ENCODE measurements around the gene SULT2B1. TPM values are rescaled to one million over a fixed set of nuclear protein-coding genes. Genes with fewer than 3 reads are reported as not detected.

Gene SULT2B1
- total and polyA plus RNA-seq, 4 donors, result 0.39 to 0.90 (median 0.48) TPM; not detected in 1

DNA sequence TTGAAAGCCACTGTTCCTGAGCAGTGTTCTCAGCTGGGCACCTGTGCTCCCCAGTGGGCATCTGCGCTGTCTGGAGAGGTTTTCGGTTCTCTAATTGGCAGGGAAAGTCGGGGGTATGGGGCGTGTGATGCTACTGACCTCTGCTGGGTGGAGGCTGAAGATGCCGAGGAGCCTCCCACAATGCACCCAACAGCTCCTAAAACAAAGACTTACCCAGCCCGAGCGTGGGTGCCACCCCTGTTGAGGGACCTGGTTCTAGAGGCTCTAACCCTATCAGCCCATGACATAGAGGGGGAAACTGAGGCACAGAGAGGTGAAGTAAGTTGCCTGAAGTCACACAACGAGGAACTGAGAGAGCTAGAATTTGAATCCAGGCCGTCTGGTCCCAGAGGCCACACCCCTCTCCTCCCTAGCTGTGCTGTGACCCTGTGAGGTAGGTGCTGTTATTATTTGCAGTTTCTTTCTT lies 56.9 kb downstream of the SULT2B1 start:
- peaks cover 14% of the 10 kb centered on the region for H3K4me1 ChIP-seq (ENCODE audit: control insufficient read depth, insufficient read depth, low read length)
- no peaks in the 10 kb centered on the region for H3K27me3 ChIP-seq (ENCODE audit: control insufficient read depth, insufficient read depth, low read length)
- peak in 2 of 6 donors; percentile 71 to 75 for DNase-seq (ENCODE audit: low read depth in 4 of 6, low spot score in 6 of 6)
- no CpG with 5 or more reads among the region's 9 CpGs for WGBS (ENCODE audit: insufficient coverage)
- no peak overlapping the region for H3K4me3 ChIP-seq (ENCODE audit: low read depth, low read length)
- peaks cover 31% of the 10 kb centered on the region for H3K36me3 ChIP-seq (ENCODE audit: control insufficient read depth, insufficient read depth, low read length)
- no peak overlapping the region for H3K27ac ChIP-seq (ENCODE audit: low read depth, low read length)
- no peaks in the 10 kb centered on the region for H3K9me3 ChIP-seq (ENCODE audit: control insufficient read depth, insufficient read depth, low read length)

DNA sequence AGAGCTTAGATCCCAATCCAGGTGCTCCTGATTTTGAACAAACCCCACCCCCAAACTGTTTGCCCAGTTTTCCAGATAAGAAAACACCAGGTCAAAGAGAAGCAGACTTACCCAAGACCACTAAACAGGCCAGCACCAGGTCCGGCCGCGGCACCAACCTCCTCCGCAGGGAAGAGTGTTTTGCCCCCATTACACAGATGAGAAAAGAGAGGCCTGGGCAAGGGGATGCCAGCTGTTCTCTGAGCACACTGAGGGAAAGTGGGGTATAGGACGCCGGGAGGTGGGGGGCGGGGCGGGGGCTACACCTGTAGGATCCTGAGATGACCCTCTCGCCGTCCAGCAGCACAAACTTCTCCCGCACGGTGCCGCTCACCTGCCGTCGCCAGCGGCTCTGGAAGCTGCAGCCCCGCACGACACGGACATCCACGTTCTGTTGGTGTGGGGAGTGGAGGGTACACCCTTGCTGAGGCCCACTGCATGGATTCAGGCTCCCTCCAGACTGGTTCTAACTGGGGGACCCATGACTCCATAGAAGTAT lies 57.7 kb downstream of the SULT2B1 start:
- Histone ChIP-seq H3K27ac (ENCODE audit: low read depth, low read length) (no peak overlapping the region), H3K4me3 (ENCODE audit: low read depth, low read length) (no peak overlapping the region), H3K36me3 (ENCODE audit: control insufficient read depth, insufficient read depth, low read length) (peaks cover 39% of the 10 kb centered on the region), H3K27me3 (ENCODE audit: control insufficient read depth, insufficient read depth, low read length) (no peaks in the 10 kb centered on the region), H3K4me1 (ENCODE audit: control insufficient read depth, insufficient read depth, low read length) (peaks cover 15% of the 10 kb centered on the region), H3K9me3 (ENCODE audit: control insufficient read depth, insufficient read depth, low read length) (no peaks in the 10 kb centered on the region)
- no peak for DNase-seq (ENCODE audit: low read depth in 4 of 6, low spot score in 6 of 6)
- WGBS (ENCODE audit: insufficient coverage), result 84% methylated on average over 14 of the region's 20 CpGs

- WGBS (ENCODE audit: insufficient coverage), result 80% methylated on average over 13 of the region's 14 CpGs
- Histone ChIP-seq H3K27me3 (ENCODE audit: control insufficient read depth, insufficient read depth, low read length) (no peaks in the 10 kb centered on the region), H3K9me3 (ENCODE audit: control insufficient read depth, insufficient read depth, low read length) (no peaks in the 10 kb centered on the region), H3K4me3 (ENCODE audit: low read depth, low read length) (no peak overlapping the region), H3K27ac (ENCODE audit: low read depth, low read length) (no peak overlapping the region), H3K4me1 (ENCODE audit: control insufficient read depth, insufficient read depth, low read length) (peaks cover 37% of the 10 kb centered on the region), H3K36me3 (ENCODE audit: control insufficient read depth, insufficient read depth, low read length) (peaks cover 56% of the 10 kb centered on the region)
- no peak for DNase-seq (ENCODE audit: low read depth in 4 of 6, low spot score in 6 of 6)
Observed at GRCh38 chr19:48611872-48612271, 59.9 kb downstream of the SULT2B1 start.

DNA sequence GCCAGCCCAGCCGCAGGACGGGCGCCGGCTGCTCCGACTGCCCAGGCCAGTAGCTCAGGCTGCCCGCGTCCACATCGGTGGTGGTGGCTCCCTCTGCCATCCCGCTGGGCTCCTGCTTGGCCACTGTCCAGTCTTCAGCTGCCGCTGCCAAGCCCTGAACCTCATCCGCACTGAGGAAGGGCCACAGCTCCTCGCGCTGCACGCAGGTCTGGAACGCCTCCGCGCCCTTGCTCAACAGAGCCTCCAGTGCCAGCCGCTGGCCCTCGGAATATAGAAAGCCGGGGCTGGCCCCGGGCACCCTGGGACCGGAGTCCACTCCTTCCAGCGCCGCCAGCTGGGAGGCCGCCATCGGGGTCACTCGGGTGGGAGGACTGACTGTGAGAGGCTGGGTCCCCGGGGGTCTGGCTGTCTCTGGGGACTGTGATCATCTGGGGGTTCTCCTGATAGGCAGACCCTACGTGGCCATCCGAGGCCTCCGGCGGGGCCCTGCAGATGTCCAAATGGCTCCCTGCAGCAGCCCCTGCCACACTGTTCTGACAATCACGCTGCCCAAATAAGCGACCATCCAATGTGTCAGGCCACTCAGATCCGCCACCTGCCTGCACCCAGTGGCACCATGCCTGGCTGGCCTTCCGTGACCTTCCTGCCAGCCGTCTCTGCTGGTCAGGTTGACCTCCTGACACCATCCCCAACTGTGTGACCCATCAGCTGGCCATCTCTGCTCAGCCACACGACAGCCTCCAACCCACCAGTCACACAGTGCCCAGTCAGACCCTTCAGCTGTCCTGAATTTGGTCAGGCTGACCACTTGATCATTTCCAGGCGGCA lies 61.3 kb downstream of the SULT2B1 start:
- whole genome bisulfite sequencing (ENCODE audit: insufficient coverage), result 59% methylated on average over 37 of the region's 39 CpGs
- Histone ChIP-seq H3K4me3 (ENCODE audit: low read depth, low read length) (no peak overlapping the region), H3K36me3 (ENCODE audit: control insufficient read depth, insufficient read depth, low read length) (peaks cover 63% of the 10 kb centered on the region), H3K27me3 (ENCODE audit: control insufficient read depth, insufficient read depth, low read length) (no peaks in the 10 kb centered on the region), H3K27ac (ENCODE audit: low read depth, low read length) (no peak overlapping the region), H3K9me3 (ENCODE audit: control insufficient read depth, insufficient read depth, low read length) (no peaks in the 10 kb centered on the region), H3K4me1 (ENCODE audit: control insufficient read depth, insufficient read depth, low read length) (peaks cover 51% of the 10 kb centered on the region)
- no peak for DNase-seq (ENCODE audit: low read depth in 4 of 6, low spot score in 6 of 6)

GRCh38 chr19:48613852-48614435 lies 62.0 kb downstream of the SULT2B1 start:
- H3K4me3 ChIP-seq (ENCODE audit: low read depth, low read length), result no peak overlapping the region
- H3K36me3 ChIP-seq (ENCODE audit: control insufficient read depth, insufficient read depth, low read length), result peaks cover 63% of the 10 kb centered on the region
- no peak for DNase-seq (ENCODE audit: low read depth in 4 of 6, low spot score in 6 of 6)
- H3K4me1 ChIP-seq (ENCODE audit: control insufficient read depth, insufficient read depth, low read length), result peaks cover 52% of the 10 kb centered on the region
- 79% methylated on average over 12 of the region's 13 CpGs for WGBS (ENCODE audit: insufficient coverage)
- no peaks in the 10 kb centered on the region for H3K27me3 ChIP-seq (ENCODE audit: control insufficient read depth, insufficient read depth, low read length)
- H3K27ac ChIP-seq (ENCODE audit: low read depth, low read length), result no peak overlapping the region
- H3K9me3 ChIP-seq (ENCODE audit: control insufficient read depth, insufficient read depth, low read length), result no peaks in the 10 kb centered on the region

DNA sequence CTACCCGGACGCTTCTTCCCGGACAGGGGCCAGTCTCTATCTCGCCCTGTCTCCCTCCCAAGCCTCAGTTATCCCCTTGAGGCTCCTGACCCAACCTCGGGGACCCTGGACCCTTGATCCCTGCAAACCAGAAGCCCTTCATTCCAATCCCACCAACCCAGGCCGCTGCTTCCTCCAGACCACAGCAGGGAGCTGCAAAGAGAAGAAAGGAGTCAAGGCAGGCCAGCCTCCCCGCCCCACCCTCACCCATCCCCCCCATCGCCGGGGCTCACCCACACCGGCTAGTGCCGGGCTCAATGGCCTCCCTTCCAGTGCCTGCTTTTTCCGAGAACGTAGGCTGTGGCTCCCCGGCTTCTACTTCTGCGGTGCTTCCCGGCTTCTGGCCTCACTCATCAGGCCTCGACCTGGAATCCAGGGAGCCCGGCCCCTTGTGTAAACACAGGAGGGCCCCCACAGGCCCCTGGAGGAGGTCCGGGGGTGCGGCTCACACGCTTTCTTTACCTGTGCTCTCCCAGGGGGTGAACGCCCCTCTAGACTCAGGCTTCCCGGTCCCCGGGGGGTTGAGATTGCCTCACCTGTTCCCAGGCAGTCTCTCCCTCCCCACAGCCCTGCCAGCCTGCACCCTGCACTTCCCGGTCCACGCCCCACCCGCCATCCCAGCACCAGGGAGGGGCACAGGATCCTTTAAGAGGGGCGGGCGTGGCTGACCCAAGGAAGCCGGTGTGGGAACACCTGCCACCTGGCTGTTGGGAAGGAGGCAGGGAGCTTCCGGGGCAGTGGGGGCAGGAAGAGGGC lies 62.7 kb downstream of the SULT2B1 start, which contains the start of gene FAM83E:
Gene FAM83E (minus strand): TSS at position 641 of the 795 bp plus-strand sequence. CDS start 1,704 bp downstream, outside the sequence.
- DNase-seq (ENCODE audit: low read depth in 4 of 6, low spot score in 6 of 6), result no peak
- H3K4me3 ChIP-seq (ENCODE audit: low read depth, low read length), result no peak within 1 kb of the TSS
- no peaks in the 10 kb centered on the region for H3K9me3 ChIP-seq (ENCODE audit: control insufficient read depth, insufficient read depth, low read length)
- H3K27me3 ChIP-seq (ENCODE audit: control insufficient read depth, insufficient read depth, low read length), result no peaks in the 10 kb centered on the region
- WGBS (ENCODE audit: insufficient coverage), result 31% methylated on average over 24 of the region's 31 CpGs
- H3K36me3 ChIP-seq (ENCODE audit: control insufficient read depth, insufficient read depth, low read length), result peaks cover 63% of the 10 kb centered on the region
- peaks cover 53% of the 10 kb centered on the region for H3K4me1 ChIP-seq (ENCODE audit: control insufficient read depth, insufficient read depth, low read length)
- H3K27ac ChIP-seq (ENCODE audit: low read depth, low read length), result peak within 1 kb of the TSS; percentile 52

GRCh38 chr19:48615231-48616040 lies 63.5 kb downstream of the SULT2B1 start:
- Histone ChIP-seq H3K9me3 (ENCODE audit: control insufficient read depth, insufficient read depth, low read length) (no peaks in the 10 kb centered on the region), H3K4me3 (ENCODE audit: low read depth, low read length) (no peak overlapping the region), H3K27ac (ENCODE audit: low read depth, low read length) (peak overlapping the region; percentile 52), H3K36me3 (ENCODE audit: control insufficient read depth, insufficient read depth, low read length) (peaks cover 60% of the 10 kb centered on the region), H3K27me3 (ENCODE audit: control insufficient read depth, insufficient read depth, low read length) (no peaks in the 10 kb centered on the region), H3K4me1 (ENCODE audit: control insufficient read depth, insufficient read depth, low read length) (peaks cover 60% of the 10 kb centered on the region)
- no peak for DNase-seq (ENCODE audit: low read depth in 4 of 6, low spot score in 6 of 6)
- 70% methylated on average over 16 of the region's 19 CpGs for WGBS (ENCODE audit: insufficient coverage)

DNA sequence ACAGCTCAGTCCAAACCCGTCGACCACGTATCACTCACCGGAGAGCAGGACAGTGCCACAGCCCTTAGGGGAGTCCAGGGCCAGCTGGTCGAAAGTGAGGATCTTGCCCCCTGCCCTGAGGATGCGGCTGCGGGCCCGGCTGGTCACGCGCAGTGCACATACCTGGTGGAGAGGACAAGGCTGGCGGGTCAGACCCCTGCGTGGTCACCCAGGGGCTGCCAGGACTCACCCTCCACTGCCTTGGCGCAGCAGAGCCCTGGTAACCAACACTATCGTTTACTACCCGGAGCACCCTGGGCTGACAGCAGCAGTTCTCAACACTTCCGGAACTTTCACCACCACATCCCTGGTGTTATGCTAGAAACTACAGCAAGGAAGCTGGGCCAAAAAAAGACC lies 64.1 kb downstream of the SULT2B1 start:
- Histone ChIP-seq H3K4me3 (ENCODE audit: low read depth, low read length) (no peak overlapping the region), H3K27ac (ENCODE audit: low read depth, low read length) (no peak overlapping the region), H3K27me3 (ENCODE audit: control insufficient read depth, insufficient read depth, low read length) (no peaks in the 10 kb centered on the region), H3K4me1 (ENCODE audit: control insufficient read depth, insufficient read depth, low read length) (peaks cover 63% of the 10 kb centered on the region), H3K9me3 (ENCODE audit: control insufficient read depth, insufficient read depth, low read length) (no peaks in the 10 kb centered on the region), H3K36me3 (ENCODE audit: control insufficient read depth, insufficient read depth, low read length) (peaks cover 58% of the 10 kb centered on the region)
- DNase-seq (ENCODE audit: low read depth in 4 of 6, low spot score in 6 of 6), result no peak
- WGBS (ENCODE audit: insufficient coverage), result 95% methylated on average over 16 of the region's 16 CpGs
